NOMO-1 (cell line): ENCODE results near the gene HPCAL1.

Experiments used
- DNase-seq, 2 experiments: peaks; one replicate each; lab custom pipeline; 2025; ENCODE audit not compliant: unreplicated experiment in 2 of 2; lab: John Stamatoyannopoulos, UW

HPCAL1 gene

GRCh38 chr2:10300997-10301940 is 1.4 kb upstream of the HPCAL1 start:
- no peak for DNase-seq

DNA sequence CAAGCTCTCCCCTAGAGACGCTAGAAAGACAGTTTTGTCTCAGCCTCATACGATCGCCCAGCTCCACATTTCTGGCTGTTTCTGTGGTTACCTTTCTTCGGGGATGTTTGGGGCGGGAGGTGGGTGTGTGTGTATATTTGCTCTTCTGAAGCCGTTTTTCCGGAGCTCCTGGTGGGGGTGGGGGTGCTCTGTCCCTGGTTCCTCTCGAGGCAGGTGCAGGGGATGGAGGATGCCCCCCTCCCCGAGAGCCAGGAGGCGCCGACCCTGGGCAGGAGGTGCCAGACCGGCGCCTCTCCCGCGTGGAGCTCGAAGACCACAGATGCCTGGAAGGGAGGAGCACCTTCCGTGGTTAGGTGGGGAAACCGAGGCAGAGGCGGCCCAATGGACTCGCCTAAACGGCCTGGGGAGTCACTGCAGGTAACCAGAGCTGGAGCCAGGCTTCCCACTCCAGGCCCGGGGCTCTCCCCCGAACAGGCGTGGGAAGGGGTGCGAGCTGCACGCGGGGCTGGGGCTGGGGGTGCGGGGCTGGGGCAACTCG is 694 bp upstream of the HPCAL1 start:
- no peak for DNase-seq

DNA sequence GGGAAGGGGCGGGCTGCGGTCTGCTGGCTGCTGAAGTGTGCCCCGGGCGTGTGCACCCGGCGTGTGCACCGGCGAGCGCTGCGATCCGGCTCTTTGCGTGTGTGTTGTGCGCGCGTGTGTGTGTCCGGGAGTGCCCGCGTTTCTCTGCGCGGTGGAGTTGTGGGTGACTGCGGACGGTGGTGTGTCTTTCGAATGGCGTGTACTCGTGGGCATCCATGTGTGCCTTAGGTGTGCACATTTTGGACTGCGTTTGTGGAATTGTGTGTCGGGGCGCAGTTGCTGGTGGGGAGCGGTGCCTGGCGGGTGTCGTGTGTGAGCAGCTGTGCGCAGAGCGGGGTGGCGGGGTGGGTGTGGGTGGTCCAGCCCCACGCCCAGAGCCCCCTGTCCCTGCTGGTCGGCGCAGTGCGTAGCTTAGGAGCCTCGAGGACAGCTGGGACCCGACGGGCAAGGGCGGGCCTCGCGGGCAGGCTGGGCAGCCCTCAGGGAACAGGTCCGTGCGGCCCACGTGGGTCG is 533 bp downstream of the HPCAL1 start:
- no peak for DNase-seq

- DNase-seq, result peak; percentile 28 to 49
Observed at GRCh38 chr2:10303694-10304378, 1.1 kb downstream of the HPCAL1 start.

DNA sequence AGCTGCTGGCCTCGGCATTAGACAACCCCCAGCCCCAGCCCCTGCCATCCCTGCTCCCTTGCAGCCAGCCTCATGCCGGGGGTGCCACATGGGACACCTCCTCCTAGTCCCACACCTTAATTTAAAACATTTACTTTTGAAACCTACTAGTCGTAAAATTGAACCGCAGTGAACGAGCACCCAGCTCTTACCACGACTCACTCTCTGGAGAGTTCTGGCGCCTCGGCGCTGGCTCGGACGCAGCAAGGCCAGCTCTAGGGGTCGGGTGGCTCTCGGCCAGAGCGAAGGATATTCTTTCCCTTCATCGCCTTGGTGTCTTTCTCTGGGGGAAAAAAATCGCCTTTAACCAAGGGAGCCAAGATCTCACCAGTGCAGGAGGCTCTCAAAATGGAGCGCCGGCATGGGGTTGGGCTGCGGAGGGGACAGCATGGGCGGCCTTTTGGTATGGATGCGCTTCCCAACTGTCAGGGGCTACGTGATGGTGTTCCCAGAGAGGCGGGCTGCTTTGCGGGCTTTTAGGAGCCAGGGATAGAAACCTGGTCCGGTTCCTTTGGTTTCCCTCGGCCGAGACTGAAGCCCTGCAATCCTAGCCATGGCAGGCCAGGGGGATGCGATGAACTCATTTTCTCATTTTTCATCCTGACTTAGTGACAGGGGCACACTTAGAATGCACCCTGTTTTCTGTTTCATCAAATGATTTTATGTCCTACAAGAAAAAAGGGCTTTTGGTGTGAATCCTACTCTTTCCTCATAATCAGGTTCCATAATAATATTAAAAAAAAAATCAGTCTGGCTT is 2.0 kb downstream of the HPCAL1 start:
- DNase-seq, result no peak

- DNase-seq, result peak; percentile 81 to 84
Observed at GRCh38 chr2:10305254-10305635, 2.5 kb downstream of the HPCAL1 start.

GRCh38 chr2:10305715-10306114 is 3.0 kb downstream of the HPCAL1 start:
- no peak for DNase-seq

DNA sequence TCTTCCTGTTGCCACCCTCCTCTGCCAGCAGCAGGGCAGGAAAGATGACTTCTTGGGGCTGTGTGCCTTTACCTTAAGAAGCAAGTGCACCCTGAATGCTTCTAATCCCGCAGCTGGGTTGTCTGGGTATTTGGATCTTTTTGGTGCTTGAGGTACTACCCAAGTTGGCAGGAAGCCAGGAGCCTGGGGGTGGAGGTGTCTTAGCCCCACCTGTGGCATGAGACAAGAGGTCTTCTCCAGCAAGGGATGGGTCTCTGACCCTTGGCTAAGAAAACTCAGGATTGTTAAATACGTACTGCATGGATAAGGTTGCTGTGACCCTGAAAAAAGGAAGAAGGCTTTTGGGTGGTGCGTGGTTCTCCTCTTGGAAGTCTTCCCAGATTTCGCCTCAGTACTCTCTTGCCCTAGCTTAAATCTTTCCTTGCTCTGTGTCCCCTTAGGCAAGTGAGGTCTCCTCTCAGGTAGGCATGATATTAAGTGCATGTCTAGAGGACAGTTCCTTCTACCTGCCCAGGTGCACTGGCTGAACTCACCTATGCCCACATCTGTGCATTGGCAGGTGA is 4.3 kb downstream of the HPCAL1 start:
- no peak for DNase-seq

GRCh38 chr2:10307561-10308156 is 5.0 kb downstream of the HPCAL1 start:
- no peak for DNase-seq

GRCh38 chr2:10308866-10309265 is 6.2 kb downstream of the HPCAL1 start:
- DNase-seq, result no peak

DNA sequence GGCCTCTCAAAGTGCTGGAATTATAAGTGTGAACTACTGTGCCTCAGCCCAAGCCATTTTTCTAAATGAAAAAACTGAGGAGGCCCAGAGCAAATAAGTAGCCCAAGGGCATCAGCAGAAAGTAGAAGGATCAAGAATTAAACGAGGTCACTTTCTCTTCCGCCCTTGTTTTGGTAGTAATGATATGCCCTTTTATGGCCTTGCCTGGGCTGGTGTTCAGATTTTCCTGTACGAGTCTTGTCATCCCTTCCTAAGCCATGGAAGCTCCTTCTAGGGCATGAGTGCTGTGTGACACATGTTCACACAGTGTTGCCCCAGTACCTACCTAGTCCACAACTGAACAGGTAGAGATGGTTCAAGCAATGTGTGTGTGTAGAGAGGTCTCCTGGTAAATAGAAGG is 6.6 kb downstream of the HPCAL1 start:
- DNase-seq, result no peak

- no peak for DNase-seq
Observed at GRCh38 chr2:10310309-10310888, 7.7 kb downstream of the HPCAL1 start.

- no peak for DNase-seq
Observed at GRCh38 chr2:10311736-10312135, 9.0 kb downstream of the HPCAL1 start.

- DNase-seq, result no peak
Observed at GRCh38 chr2:10312437-10312957, 9.8 kb downstream of the HPCAL1 start.

- DNase-seq, result no peak
Observed at GRCh38 chr2:10316336-10316735, 13.6 kb downstream of the HPCAL1 start.

DNA sequence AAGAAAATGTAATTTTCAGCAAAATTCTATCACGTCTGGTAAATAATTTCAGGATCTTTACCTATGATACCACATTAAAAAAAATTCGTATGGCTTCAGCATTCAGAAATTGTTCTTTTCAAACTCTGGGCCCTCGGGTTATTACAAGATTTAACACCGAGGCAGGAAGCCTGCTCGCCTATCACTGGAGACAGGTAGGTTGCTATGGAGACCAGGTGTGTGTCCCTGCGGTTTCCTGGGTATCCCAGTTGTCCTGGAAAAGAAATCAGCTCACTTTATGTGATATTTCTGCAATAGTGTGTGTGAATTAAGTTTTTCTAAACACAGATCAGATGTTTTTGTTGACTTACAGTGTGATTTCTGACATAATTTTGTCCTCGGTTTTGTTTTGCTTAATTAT is 14.2 kb downstream of the HPCAL1 start:
- no peak for DNase-seq

GRCh38 chr2:10317646-10318045 is 14.9 kb downstream of the HPCAL1 start:
- no peak for DNase-seq

- DNase-seq, result no peak
Observed at GRCh38 chr2:10318345-10318744, 15.6 kb downstream of the HPCAL1 start.

DNA sequence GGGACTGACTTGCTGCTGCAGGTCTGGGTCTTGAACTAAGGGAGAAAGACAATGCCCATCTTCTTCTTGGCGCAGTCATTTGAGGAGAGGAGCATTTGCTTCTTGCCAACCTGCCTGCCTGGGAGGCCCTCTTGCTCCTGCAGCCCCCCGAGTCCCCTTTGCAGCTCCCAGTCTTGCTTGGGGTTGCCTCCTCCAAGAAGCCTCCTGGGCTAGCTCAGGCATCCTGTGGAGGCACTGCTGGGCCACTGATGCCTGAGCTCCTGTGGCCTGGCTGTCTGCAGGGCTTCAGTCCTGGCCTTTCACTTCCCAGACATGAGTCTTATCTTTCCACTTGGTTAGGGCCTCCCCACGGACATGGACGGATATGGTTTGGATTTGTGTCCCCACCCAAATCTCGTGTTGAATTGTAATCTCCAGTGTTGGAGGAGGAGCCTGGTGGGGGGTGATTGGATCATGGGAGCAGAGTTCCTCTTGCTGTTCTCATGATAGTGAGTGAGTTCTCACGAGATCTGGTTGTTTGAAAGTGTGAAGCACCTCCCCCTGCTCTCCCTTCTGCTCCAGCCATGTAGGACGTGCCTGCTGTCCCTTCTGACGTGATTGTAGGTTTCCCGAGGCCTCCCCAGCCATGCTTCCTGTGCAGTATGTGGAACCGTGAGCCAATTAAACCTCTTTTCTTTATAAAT is 17.3 kb downstream of the HPCAL1 start:
- DNase-seq, result no peak
